Measurements from ENCODE around the gene UBE2Z.
"Not testable (repeated sequence)": the region's sequence is repeated elsewhere in the genome, so short reads cannot be mapped to it uniquely, and the experiment has no call there.

The UBE2Z gene

GRCh38 chr17:48945261-48945651 is 37.0 kb downstream of the UBE2Z start:
- 0 out of 2 replicates have a peak, but pooled peaks have one; percentile 1 for TF ChIP-seq ZFP37 (tag by site-specific recombination; IDR thresholded peaks at IDR 0.05)
- not testable (repeated sequence) for H3K9me3 ChIP-seq (ENCODE audit: control insufficient read depth, insufficient read depth, low read depth, low read length); H3K4me1 ChIP-seq (ENCODE audit: control insufficient read depth, insufficient read depth, low read length)
- H3K4me3 ChIP-seq (ENCODE audit: low read depth, low read length) = peak overlapping the region; percentile 69
- peaks cover 20 to 25% of the 10 kb centered on the region in 2 experiments; a peak in 2 of 3 replicates for H3K36me3 ChIP-seq (ENCODE audit: control insufficient read depth in 2 of 2, insufficient read depth in 1 of 2, low read length in 2 of 2)
- H3K27ac ChIP-seq (ENCODE audit: extremely low read depth, low read depth, low read length) = peak overlapping the region; percentile 76
- POLR2A ChIA-PET = interaction anchor here (0.6 to 2.5 kb wide), 24 partner anchors 8 to 1764 kb away, joined by 3 to 46 read pairs (median 4); partner anchors contain the start of genes ATP5MC1, GIP and IGF2BP1
- CTCF ChIA-PET = interaction anchor here (0.6 to 2.8 kb wide), 7 partner anchors 8 to 140 kb away, joined by 3 to 13 read pairs (median 4); no protein-coding TSS in a partner anchor

GRCh38 chr17:48951572-48951971 is 43.4 kb downstream of the UBE2Z start:
- POLR2A ChIA-PET = no interaction called here
- CTCF ChIA-PET = interaction anchor here (5.9 kb wide), 1 partner anchor 83 kb away, joined by 58 read pairs; no protein-coding TSS in a partner anchor

More at GRCh38 chr17:48951572-48951971, 43.4 kb downstream of the UBE2Z start:
- H3K4me3 ChIP-seq (ENCODE audit: low read depth, low read length) = no peak overlapping the region
- no peak overlapping the region for H3K27ac ChIP-seq (ENCODE audit: extremely low read depth, low read depth, low read length)
- TF ChIP-seq, protein P1, sequence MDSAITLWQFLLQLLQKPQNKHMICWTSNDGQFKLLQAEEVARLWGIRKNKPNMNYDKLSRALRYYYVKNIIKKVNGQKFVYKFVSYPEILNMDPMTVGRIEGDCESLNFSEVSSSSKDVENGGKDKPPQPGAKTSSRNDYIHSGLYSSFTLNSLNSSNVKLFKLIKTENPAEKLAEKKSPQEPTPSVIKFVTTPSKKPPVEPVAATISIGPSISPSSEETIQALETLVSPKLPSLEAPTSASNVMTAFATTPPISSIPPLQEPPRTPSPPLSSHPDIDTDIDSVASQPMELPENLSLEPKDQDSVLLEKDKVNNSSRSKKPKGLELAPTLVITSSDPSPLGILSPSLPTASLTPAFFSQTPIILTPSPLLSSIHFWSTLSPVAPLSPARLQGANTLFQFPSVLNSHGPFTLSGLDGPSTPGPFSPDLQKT (IDR thresholded peaks at IDR 0.05; ENCODE audit: borderline replicate concordance, low read depth, low read length) = no peak
- TF ChIP-seq ZNF623 (tag by site-specific recombination; IDR thresholded peaks at IDR 0.05) (no peak), ZNF416 (tag by site-specific recombination; IDR thresholded peaks at IDR 0.05) (no peak), ZNF76 (tag by site-specific recombination; IDR thresholded peaks at IDR 0.05; ENCODE audit: borderline replicate concordance, low read depth) (no peak), ZFP41 (tag by site-specific recombination; IDR thresholded peaks at IDR 0.05; ENCODE audit: borderline replicate concordance) (no peak), ZNF670 (tag by site-specific recombination; IDR thresholded peaks at IDR 0.05; ENCODE audit: low read depth) (no peak), ZNF112 (tag by site-specific recombination; IDR thresholded peaks at IDR 0.05) (no peak), ZNF426 (tag by site-specific recombination; IDR thresholded peaks at IDR 0.05) (no peak), BCL6B (tag by site-specific recombination; IDR thresholded peaks at IDR 0.05) (no peak), ATF2 (tag by site-specific recombination; IDR thresholded peaks at IDR 0.05; ENCODE audit: low read depth) (no peak), ZNF776 (tag by site-specific recombination; IDR thresholded peaks at IDR 0.05; ENCODE audit: borderline replicate concordance) (no peak), TRIM28 (IDR thresholded peaks at IDR 0.05; ENCODE audit: borderline replicate concordance, low read length) (no peak), ZBTB17 (tag by site-specific recombination; IDR thresholded peaks at IDR 0.05) (no peak), ZNF747 (tag by site-specific recombination; IDR thresholded peaks at IDR 0.05) (no peak), KLF17 (tag by site-specific recombination; IDR thresholded peaks at IDR 0.05) (no peak), ZNF621 (tag by site-specific recombination; IDR thresholded peaks at IDR 0.05) (no peak), ZNF658 (tag by site-specific recombination; IDR thresholded peaks at IDR 0.05) (no peak)
- TF ChIP-seq, protein P2, sequence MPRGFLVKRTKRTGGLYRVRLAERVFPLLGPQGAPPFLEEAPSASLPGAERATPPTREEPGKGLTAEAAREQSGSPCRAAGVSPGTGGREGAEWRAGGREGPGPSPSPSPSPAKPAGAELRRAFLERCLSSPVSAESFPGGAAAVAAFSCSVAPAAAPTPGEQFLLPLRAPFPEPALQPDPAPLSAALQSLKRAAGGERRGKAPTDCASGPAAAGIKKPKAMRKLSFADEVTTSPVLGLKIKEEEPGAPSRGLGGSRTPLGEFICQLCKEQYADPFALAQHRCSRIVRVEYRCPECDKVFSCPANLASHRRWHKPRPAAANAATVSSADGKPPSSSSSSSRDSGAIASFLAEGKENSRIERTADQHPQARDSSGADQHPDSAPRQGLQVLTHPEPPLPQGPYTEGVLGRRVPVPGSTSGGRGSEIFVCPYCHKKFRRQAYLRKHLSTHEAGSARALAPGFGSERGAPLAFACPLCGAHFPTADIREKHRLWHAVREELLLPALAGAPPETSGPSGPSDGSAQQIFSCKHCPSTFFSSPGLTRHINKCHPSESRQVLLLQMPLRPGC (tag by site-specific recombination; IDR thresholded peaks at IDR 0.05) = no peak
- H3K36me3 ChIP-seq (ENCODE audit: control insufficient read depth in 2 of 2, insufficient read depth in 1 of 2, low read length in 2 of 2) = no peaks in the 10 kb centered on the region
- H3K4me1 ChIP-seq (ENCODE audit: control insufficient read depth, insufficient read depth, low read length) = no peaks in the 10 kb centered on the region; the same call in 1 of the 2 replicates
- no peaks in the 10 kb centered on the region for H3K9me3 ChIP-seq (ENCODE audit: control insufficient read depth, insufficient read depth, low read depth, low read length)

Data from HEK293 (cell line).